Muscle of back (tissue), 13 donors: ENCODE results near the gene LMAN2L. TPM values are rescaled to one million over a fixed set of nuclear protein-coding genes. Genes with fewer than 3 reads are reported as not detected.

Source experiments
- DNase-seq, 3 donors: peaks; one replicate each; pipeline versions ENCODE4 v3.0.0 to v3.0.0-alpha.2; 2013
- long read RNA-seq, 9 donors: transcript quantifications; one replicate each; lab custom pipeline, GENCODE V29; 2026
- polyA plus RNA-seq, 10 donors: library from polyadenylated mRNA; unstranded; fragments of 120-200 nt; gene quantifications; one replicate each; pipeline ENCODE4 v1.2.1, GENCODE V29; 2013; ENCODE audit not compliant: insufficient read length in 10 of 10

LMAN2L gene
- polyA plus RNA-seq = 10 to 100 TPM; 20.8 to 27.5 (median 25.9) TPM
- long read RNA-seq, donor 1, transcript LMAN2L-201 (8 exons, 2,397 nt) = major isoform, 11 of 11 reads
- long read RNA-seq, donor 1, partial matches to known transcripts = 0 of 11 reads
- long read RNA-seq, donor 1, other reads (novel, unspliced or antisense) = 0 of 11 reads
- long read RNA-seq, donor 2, transcript LMAN2L-201 (8 exons, 2,397 nt) = major isoform, 9 of 10 reads
- long read RNA-seq, donor 2, partial matches to known transcripts = 0 of 10 reads
- long read RNA-seq, donor 2, other reads (novel, unspliced or antisense) = 0 of 10 reads
- long read RNA-seq, donor 3 = 0 reads
- long read RNA-seq, donor 4, partial matches to known transcripts = 0 of 4 reads
- long read RNA-seq, donor 4, other reads (novel, unspliced or antisense) = 0 of 4 reads
- long read RNA-seq, donor 5, transcript LMAN2L-201 (8 exons, 2,397 nt) = major isoform, 8 of 9 reads
- long read RNA-seq, donor 5, partial matches to known transcripts = 0 of 9 reads
- long read RNA-seq, donor 5, other reads (novel, unspliced or antisense) = 0 of 9 reads
- long read RNA-seq, donor 6, transcript LMAN2L-201 (8 exons, 2,397 nt) = major isoform, 10 of 12 reads
- long read RNA-seq, donor 6, partial matches to known transcripts = 0 of 12 reads
- long read RNA-seq, donor 6, other reads (novel, unspliced or antisense) = 0 of 12 reads
- long read RNA-seq, donor 7, transcript LMAN2L-201 (8 exons, 2,397 nt) = major isoform, 6 of 7 reads
- long read RNA-seq, donor 7, partial matches to known transcripts = 0 of 7 reads
- long read RNA-seq, donor 7, other reads (novel, unspliced or antisense) = 0 of 7 reads
- long read RNA-seq, donor 8, transcript LMAN2L-201 (8 exons, 2,397 nt) = major isoform, 12 of 13 reads
- long read RNA-seq, donor 8, partial matches to known transcripts = 0 of 13 reads
- long read RNA-seq, donor 8, other reads (novel, unspliced or antisense) = 0 of 13 reads
- long read RNA-seq, donor 9, partial matches to known transcripts = 0 of 1 reads
- long read RNA-seq, donor 9, other reads (novel, unspliced or antisense) = 0 of 1 reads

- peak; percentile 97 to 99 (median 98) for DNase-seq
These were observed at the start of gene LMAN2L for GRCh38 chr2:96739633-96740428. LMAN2L (minus strand) TSS chr2:96740064; CDS start chr2:96740040, 24 bp downstream.

- no peak for DNase-seq
These were observed 49.4 kb upstream of the LMAN2L start for GRCh38 chr2:96789245-96789617.

- DNase-seq = peak; percentile 45 to 59 (median 56)
These were observed 48.8 kb upstream of the LMAN2L start for GRCh38 chr2:96788442-96789244.

- no peak for DNase-seq
These were observed 47.5 kb upstream of the LMAN2L start for GRCh38 chr2:96787411-96787810.

- no peak for DNase-seq
These were observed 43.5 kb upstream of the LMAN2L start for GRCh38 chr2:96783388-96783787.

GRCh38 chr2:96775160-96775559 lies 35.3 kb upstream of the LMAN2L start:
- no peak for DNase-seq

GRCh38 chr2:96773922-96774321 lies 34.1 kb upstream of the LMAN2L start:
- no peak for DNase-seq

- no peak for DNase-seq
These were observed 33.2 kb upstream of the LMAN2L start for GRCh38 chr2:96772903-96773671.

GRCh38 chr2:96771796-96772618 lies 32.1 kb upstream of the LMAN2L start:
- DNase-seq = no peak

- no peak for DNase-seq
These were observed 30.8 kb upstream of the LMAN2L start for GRCh38 chr2:96770442-96771202.

GRCh38 chr2:96769814-96770213 lies 29.9 kb upstream of the LMAN2L start:
- DNase-seq = peak; percentile 62 to 70 (median 67)

- DNase-seq = no peak
These were observed 28.3 kb upstream of the LMAN2L start for GRCh38 chr2:96768083-96768561.

- no peak for DNase-seq
These were observed 27.4 kb upstream of the LMAN2L start for GRCh38 chr2:96767135-96767871.

- DNase-seq = peak in 2 of 3 donors; percentile 15 to 49
These were observed 24.4 kb upstream of the LMAN2L start for GRCh38 chr2:96764253-96764637.

- DNase-seq = peak in 1 of 3 donors; percentile 32
These were observed 23.8 kb upstream of the LMAN2L start for GRCh38 chr2:96763511-96764252.
